GM18508 (cell line): ENCODE measurements around the gene MDN1.

Experiments used
- ATAC-seq: cut with Tn5 transposase; IDR thresholded peaks from one replicate; pipeline ENCODE4 v1.9.1; 2021; ENCODE audit warnings: moderate number of reproducible peaks; ENCODE audit not compliant: insufficient read depth, unreplicated experiment

MDN1 gene

DNA sequence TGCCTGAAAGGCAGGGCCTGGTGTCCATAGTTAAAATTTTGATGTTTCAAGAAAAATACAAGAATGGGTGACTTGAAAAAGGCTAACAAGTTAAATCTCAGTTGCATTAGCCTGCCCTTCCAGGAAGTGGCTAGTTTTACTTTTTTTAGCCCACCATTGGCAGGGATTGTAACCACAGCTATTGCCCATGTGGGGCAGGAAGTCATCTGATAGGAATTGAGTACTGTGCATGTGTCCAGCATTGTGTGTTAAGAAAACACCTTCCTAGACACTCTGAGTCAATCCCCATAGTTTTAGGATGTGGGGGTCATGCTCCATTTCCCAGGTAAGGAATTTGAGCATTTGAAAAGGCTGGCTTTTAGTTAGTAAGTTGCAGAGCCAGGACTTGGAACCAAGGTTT lies 207.9 kb downstream of the MDN1 start:
- ATAC-seq, result no peak

DNA sequence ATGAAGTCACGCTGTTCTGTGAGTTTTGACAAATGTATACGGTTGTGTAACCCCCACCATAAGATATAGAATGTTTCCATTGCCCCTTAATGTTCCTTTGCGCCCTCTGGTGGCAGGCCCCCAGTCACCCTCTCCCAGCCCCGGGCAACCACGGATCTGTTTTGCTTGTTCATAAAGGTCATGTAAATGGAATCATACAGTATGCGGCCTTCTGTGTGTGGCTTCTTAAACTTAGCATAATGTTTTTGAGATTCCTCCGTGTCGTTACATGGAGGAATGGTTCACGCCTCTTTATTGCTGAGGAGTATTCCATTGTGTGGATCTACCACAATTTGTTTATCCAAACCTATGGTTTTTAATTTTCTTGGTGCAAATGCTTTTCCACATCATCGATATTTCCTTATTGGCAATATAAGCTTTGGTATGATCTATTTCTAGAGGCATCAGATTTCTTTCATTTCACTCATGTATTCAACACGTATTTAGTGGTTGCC lies 209.4 kb downstream of the MDN1 start:
- peak; percentile 65 for ATAC-seq

DNA sequence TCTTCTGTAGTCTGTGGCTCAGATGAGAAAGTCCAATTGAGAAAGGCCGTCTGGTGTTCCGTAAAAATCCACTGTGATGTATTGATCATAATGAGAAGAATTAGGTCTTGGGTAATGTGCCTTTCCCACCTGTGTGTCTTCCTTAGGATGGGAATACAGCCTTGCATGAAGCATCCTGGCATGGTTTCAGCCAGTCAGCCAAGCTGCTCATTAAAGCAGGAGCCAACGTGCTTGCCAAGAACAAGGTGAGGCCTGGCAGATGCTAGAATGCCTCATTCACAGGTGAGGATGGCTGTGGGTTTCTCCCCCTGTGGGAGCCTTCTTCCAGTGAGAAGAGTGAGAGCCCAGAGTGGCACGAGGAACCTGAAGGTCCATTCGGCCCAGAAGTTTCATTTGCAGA lies 213.7 kb downstream of the MDN1 start:
- no peak for ATAC-seq

DNA sequence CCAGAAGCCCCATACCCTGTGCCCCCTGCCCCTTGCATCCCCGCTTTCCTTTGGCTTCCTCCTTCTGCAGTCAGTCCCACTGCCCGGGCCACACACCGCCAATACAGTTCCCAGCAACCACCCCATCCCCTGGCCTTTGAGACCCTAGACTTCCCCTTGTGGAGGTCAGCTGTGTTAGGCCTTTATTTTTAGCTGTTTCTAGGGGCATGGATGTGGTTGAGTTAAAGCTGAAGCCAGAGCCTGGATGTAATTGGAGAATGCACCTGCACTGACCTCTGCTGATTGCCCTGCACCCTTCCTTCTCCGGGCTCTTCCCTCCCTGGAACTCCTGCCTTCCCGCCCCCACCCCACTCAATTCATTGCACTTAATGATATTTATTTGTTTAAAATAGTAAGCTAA lies 214.9 kb downstream of the MDN1 start:
- ATAC-seq, result no peak

DNA sequence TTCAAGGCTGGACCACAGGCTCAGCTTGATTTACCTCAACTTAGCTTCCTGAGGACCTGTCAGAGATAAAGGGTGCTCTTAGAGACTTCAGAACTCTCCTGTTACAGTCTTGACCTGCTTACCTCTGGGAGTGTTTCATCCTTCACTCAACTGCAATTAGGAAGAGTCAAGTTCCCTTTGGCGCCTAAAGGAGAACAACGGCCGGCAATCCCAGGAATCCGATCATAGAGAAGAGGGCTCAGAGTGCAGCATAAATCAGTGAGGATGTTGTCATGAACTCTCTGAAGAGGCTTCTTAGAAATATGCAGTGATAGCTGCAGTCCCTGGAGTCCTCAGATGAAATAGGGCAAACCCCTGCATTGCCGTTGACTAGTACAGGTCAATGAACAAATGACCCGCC lies 217.4 kb downstream of the MDN1 start:
- no peak for ATAC-seq

DNA sequence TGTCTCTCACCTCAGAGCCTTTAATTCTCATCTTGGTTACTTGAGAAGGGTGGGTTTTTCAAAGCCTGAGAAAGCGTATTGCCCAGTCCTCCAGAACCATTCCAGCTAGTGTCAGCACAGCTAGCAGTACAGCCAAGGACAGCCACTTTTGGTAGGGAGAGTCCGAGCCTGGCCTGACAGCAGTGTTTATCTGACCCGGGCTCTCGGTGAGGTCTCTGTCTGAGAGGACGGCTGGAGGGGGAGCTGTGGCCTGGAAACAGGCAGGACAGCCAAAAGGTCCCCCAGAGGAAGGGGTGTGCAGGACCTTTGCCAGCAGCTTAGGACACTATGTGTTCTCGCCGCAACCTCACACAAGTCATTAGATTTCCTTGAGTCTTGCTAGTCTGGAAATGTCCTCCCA lies 219.9 kb downstream of the MDN1 start:
- ATAC-seq, result no peak

DNA sequence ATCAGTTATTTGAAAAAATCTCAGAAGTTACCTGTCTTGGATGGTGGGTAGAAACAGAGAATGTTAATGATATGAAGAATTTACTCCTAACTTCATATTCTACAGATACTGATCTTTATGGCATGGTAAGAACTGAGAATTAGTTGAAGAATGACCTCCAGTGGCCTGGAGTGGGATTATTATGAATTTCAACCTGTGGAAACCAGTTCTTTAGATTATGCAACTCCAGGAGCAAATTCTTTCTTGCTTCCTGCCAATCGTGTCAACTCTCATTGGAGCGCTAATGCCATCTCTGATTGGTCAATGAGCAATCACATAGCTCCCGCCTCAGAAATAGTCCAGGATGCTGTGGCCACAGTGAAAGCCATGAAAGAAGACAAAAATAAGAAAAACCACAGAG lies 221.6 kb downstream of the MDN1 start:
- no peak for ATAC-seq

DNA sequence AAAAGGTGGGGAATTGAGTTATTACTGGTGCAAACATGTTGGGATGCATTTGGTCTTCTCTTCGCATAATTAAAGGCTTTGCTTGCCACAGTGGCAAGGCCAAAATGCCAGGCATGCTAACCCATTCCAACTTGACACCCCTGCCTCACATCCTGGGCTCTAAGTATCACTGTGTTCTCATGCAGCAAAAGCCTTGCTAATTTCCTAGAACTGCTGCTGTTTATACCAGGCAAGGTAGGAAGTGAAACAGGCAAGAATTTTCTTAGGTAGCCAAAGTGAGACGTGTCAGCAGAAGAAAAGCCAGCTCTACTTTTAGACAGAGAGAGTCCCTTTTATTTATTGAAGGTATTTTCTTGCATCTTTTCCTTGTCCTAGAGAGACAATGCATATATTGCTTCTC lies 222.2 kb downstream of the MDN1 start:
- no peak for ATAC-seq

DNA sequence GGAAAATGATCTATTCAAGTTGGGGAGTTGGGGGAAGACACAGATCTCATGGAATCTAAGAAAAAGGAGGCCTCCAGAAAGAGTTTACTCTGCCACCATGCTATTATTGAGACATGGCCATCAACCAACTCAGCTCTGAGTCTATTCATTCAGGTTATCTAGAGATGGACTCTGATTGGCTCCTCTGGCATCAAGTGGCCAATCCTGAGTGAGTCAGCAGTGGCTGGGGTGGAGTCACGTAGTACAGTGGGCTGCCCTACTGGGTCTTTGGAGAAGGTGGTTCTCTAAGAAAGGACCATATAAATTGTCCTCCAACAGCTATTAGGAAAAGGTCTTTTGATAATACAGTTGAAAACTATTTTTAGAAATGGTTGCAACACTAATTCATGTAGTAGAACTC lies 223.1 kb downstream of the MDN1 start:
- no peak for ATAC-seq

DNA sequence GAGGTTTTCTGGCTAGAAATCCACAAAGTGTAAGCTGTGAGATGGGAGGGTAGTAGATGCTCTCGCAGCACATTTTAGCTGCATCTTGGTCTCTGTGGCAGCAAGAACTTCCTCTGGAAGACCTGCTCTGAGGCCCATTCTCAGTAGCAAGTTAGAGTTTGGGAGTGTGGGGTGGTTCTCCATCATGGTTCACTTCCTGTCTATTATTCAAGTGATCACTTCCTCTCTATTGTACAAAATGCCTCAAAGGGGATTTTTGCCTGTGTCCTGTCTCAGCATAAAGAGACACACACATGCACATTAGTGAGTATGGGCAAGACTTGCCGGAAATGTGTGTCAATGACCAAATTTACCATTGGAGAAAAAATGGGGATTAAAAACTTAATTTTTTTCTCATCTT lies 223.5 kb downstream of the MDN1 start:
- ATAC-seq, result peak; percentile 95
